ENCODE measurements around the gene PEX5L.

DNA sequence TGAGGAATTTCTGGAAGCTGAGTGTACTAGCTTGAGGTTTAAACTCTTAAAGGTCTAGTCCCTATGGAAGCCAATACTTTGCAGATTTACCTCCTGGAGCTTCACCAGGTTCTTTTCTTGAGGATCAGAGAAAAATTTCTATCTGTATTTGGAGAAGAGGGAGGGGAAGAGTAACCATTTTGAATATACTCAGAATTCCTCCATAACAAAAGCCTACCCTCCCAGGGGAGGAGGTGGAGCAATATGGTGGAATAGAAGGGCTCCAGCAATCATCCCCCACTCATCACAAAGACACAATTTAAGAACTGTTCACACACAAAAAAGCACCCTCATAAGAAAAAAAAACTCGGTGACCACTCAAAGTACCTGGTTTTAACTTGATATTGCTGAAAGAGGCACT lies 36.0 kb upstream of the PEX5L start:
- TF ChIP-seq, protein P1, sequence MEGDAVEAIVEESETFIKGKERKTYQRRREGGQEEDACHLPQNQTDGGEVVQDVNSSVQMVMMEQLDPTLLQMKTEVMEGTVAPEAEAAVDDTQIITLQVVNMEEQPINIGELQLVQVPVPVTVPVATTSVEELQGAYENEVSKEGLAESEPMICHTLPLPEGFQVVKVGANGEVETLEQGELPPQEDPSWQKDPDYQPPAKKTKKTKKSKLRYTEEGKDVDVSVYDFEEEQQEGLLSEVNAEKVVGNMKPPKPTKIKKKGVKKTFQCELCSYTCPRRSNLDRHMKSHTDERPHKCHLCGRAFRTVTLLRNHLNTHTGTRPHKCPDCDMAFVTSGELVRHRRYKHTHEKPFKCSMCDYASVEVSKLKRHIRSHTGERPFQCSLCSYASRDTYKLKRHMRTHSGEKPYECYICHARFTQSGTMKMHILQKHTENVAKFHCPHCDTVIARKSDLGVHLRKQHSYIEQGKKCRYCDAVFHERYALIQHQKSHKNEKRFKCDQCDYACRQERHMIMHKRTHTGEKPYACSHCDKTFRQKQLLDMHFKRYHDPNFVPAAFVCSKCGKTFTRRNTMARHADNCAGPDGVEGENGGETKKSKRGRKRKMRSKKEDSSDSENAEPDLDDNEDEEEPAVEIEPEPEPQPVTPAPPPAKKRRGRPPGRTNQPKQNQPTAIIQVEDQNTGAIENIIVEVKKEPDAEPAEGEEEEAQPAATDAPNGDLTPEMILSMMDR (IDR thresholded peaks at IDR 0.05; ENCODE audit: low read depth, low read length): no peak
- no peak for TF ChIP-seq EZH2phosphoT487 (IDR thresholded peaks at IDR 0.05; ENCODE audit: low read depth)

Measured in OCI-LY3 (cell line).